Astrocyte (in vitro differentiated cells and primary cell): ENCODE results near the gene SDHAF3.

ENCODE experiments used
- CTCF ChIP-seq: IDR thresholded peaks from 2 replicates; pipeline ENCODE4 v1.5.1; 2011; ENCODE audit warnings: low read depth, mild to moderate bottlenecking, inconsistent platforms, low read length, moderate library complexity; ENCODE audit not compliant: insufficient read depth
- EZH2 ChIP-seq: IDR thresholded peaks from 2 replicates; pipeline ENCODE4 v1.6.1; 2012; ENCODE audit warnings: mild to moderate bottlenecking, low read length, inconsistent platforms; ENCODE audit not compliant: insufficient read depth

- TF ChIP-seq CTCF = no peak
- no peak for TF ChIP-seq EZH2
Observed at GRCh38 chr7:97224316-97224715, 106.8 kb downstream of the SDHAF3 start.
